ENCODE results near the gene RMRP.

Gene RMRP

DNA sequence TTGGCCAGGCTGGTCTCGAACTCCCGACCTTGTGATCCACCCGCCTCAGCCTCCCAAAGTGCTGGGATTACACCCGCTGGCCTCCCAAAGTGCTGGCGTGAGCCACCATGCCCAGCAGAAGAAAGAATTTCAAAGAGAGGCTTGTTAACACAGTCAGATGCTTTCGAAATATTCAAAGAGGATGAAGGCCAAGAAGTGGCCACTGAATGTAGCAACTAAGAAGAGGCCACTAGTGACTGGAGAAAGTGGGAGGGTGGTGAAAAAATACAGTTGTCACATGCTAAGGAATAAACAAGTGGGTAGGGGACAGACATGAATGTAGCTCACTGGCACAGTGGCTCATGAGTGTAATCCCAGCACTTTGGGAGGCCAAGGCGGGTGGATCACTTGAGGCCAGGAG lies 44.9 kb upstream of the RMRP start:
- H3K27me3 ChIP-seq = no peaks in the 10 kb centered on the region
- H3K36me3 ChIP-seq = peaks cover 100% of the 10 kb centered on the region
- H3K4me1 ChIP-seq (ENCODE audit: control insufficient read depth in 1 of 2, insufficient read depth in 1 of 2, low read depth in 1 of 2, low read length in 1 of 2) = no peaks in the 10 kb centered on the region
- H3K9me3 ChIP-seq = peaks cover 4% of the 10 kb centered on the region
- no peak overlapping the region for H3K27ac ChIP-seq
- no peak for TF ChIP-seq CTCF (IDR thresholded peaks at IDR 0.05)
- no peak overlapping the region for H3K4me3 ChIP-seq (ENCODE audit: low read depth in 1 of 2, low read length in 1 of 2)

DNA sequence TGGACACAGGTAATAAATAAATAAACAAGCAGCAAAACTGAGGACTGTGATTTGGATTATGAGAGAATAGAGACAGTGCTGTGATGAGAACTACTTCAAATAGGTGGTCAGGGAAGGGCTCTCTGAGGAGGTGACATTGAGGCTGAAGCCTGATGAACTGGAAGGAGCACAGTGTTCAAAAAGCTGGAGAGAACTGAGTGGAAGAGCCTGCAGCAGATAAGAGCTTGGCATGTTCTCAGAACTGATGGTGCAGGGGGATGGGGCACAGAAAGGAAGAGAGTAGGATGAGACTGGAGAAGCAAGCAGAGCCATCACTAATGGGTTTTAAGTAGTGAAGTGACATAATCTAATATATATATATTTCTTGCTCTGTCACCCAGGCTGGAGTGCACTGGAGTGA lies 43.1 kb upstream of the RMRP start:
- no peak for TF ChIP-seq CTCF (IDR thresholded peaks at IDR 0.05)
- H3K9me3 ChIP-seq = no peaks in the 10 kb centered on the region
- H3K4me1 ChIP-seq (ENCODE audit: control insufficient read depth in 1 of 2, insufficient read depth in 1 of 2, low read depth in 1 of 2, low read length in 1 of 2) = no peaks in the 10 kb centered on the region
- no peak overlapping the region for H3K27ac ChIP-seq
- H3K27me3 ChIP-seq = no peaks in the 10 kb centered on the region
- no peak overlapping the region for H3K4me3 ChIP-seq (ENCODE audit: low read depth in 1 of 2, low read length in 1 of 2)
- peaks cover 100% of the 10 kb centered on the region for H3K36me3 ChIP-seq

GRCh38 chr9:35700031-35700430 lies 42.2 kb upstream of the RMRP start:
- H3K4me1 ChIP-seq (ENCODE audit: control insufficient read depth in 1 of 2, insufficient read depth in 1 of 2, low read depth in 1 of 2, low read length in 1 of 2) = no peaks in the 10 kb centered on the region
- H3K9me3 ChIP-seq = no peaks in the 10 kb centered on the region
- H3K27ac ChIP-seq = no peak overlapping the region
- no peaks in the 10 kb centered on the region for H3K27me3 ChIP-seq
- TF ChIP-seq CTCF (IDR thresholded peaks at IDR 0.05) = no peak
- no peak overlapping the region for H3K4me3 ChIP-seq (ENCODE audit: low read depth in 1 of 2, low read length in 1 of 2)
- peaks cover 99% of the 10 kb centered on the region for H3K36me3 ChIP-seq

GRCh38 chr9:35698231-35698630 lies 40.4 kb upstream of the RMRP start:
- no peak for TF ChIP-seq CTCF (IDR thresholded peaks at IDR 0.05)
- Histone ChIP-seq H3K4me3 (ENCODE audit: low read depth in 1 of 2, low read length in 1 of 2) (no peak overlapping the region), H3K27me3 (no peaks in the 10 kb centered on the region), H3K27ac (peak overlapping the region; percentile 63), H3K36me3 (peaks cover 83% of the 10 kb centered on the region), H3K9me3 (no peaks in the 10 kb centered on the region), H3K4me1 (ENCODE audit: control insufficient read depth in 1 of 2, insufficient read depth in 1 of 2, low read depth in 1 of 2, low read length in 1 of 2) (no peaks in the 10 kb centered on the region)

GRCh38 chr9:35697486-35697885 lies 39.7 kb upstream of the RMRP start:
- Histone ChIP-seq H3K36me3 (peaks cover 75% of the 10 kb centered on the region), H3K9me3 (no peaks in the 10 kb centered on the region), H3K4me3 (ENCODE audit: low read depth in 1 of 2, low read length in 1 of 2) (no peak overlapping the region), H3K27ac (peak overlapping the region; percentile 63), H3K27me3 (no peaks in the 10 kb centered on the region), H3K4me1 (ENCODE audit: control insufficient read depth in 1 of 2, insufficient read depth in 1 of 2, low read depth in 1 of 2, low read length in 1 of 2) (no peaks in the 10 kb centered on the region)
- no peak for TF ChIP-seq CTCF (IDR thresholded peaks at IDR 0.05)

Measured in neutrophil (primary cell).